Endothelial cell of umbilical vein (primary cell): ENCODE measurements around the gene TERT. TPM values are rescaled to one million over a fixed set of nuclear protein-coding genes. Genes with fewer than 3 reads are reported as not detected.

Experiments
- BruUV-seq: library from RNA; stranded (reverse); fragments of 400-500 nt; replicated peaks from 2 replicates; lab custom pipeline; 2021; lab: Mats Ljungman, UMichigan
- CTCF ChIA-PET: fragments of 300-600, 350-600 bp; sonication (Branson Sonifier 250); formaldehyde crosslinking; loops from one replicate; lab custom pipeline; 2021; ENCODE audit warnings: antibody characterized with exemption, inconsistent platforms; lab: Charles Lee
- POLR2A ChIA-PET: fragments of 300-600, 350-600 bp; sonication (Branson Sonifier 250); formaldehyde crosslinking; loops from one replicate; lab custom pipeline; 2021; ENCODE audit warnings: antibody characterized with exemption, inconsistent platforms; lab: Charles Lee
- DNase-seq: peaks from one replicate; pipeline ENCODE4 v3.0.0-alpha.2; 2011; ENCODE audit warnings: low read depth, low spot score
- FAIRE-seq: peaks from 2 replicates; lab custom pipeline; 2011; peaks lifted over from hg19 to GRCh38; lab: Jason Lieb, UNC
- H2AFZ ChIP-seq: 2 replicates; pipeline ENCODE4 v1.6.0; 2012; ENCODE audit warnings: low read depth, low read length, control low read depth, inconsistent platforms
- H3K27ac ChIP-seq: 2 replicates; pipeline ENCODE4 v1.5.1; 2011; ENCODE audit warnings: low read depth, mild to moderate bottlenecking, control low read depth, low read length, moderate library complexity; ENCODE audit not compliant: insufficient read depth
- H3K27me3 ChIP-seq, 2 experiments: 2 replicates each; pipeline versions ENCODE4 v1.6.0 to v1.6.1; 2011; ENCODE audit warnings: low read length in 2 of 2, mixed read lengths in 1 of 2; ENCODE audit not compliant: control insufficient read depth in 2 of 2, insufficient read depth in 2 of 2
- H3K36me3 ChIP-seq, 2 experiments: 2 replicates in 1 of 2; 3 replicates in 1 of 2; pipeline ENCODE4 v1.5.1; 2011; ENCODE audit warnings: low read length in 2 of 2, mild to moderate bottlenecking in 1 of 2, moderate library complexity in 1 of 2; ENCODE audit not compliant: control insufficient read depth in 2 of 2, insufficient read depth in 2 of 2; ENCODE audit errors: extremely low read depth in 1 of 2
- H3K4me1 ChIP-seq: 3 replicates; pipeline ENCODE4 v1.5.1; 2011; ENCODE audit warnings: mild to moderate bottlenecking, low read length; ENCODE audit not compliant: control insufficient read depth, insufficient read depth; ENCODE audit errors: extremely low read depth
- H3K4me2 ChIP-seq: 2 replicates; pipeline ENCODE4 v1.6.1; 2011; ENCODE audit warnings: low read length, control low read depth, mixed read lengths; ENCODE audit not compliant: insufficient read depth
- H3K4me3 ChIP-seq, 3 experiments: fragments of 200-600 bp in 1 of 3; sonication (generic), shearing (Covaris generic) in 1 of 3; replicated peaks in 1 of 3; 2 replicates each; pipeline ENCODE4 v1.5.1; 2011 to 2016; ENCODE audit warnings: control low read depth in 3 of 3, low read length in 3 of 3, mild to moderate bottlenecking in 2 of 3, inconsistent platforms in 1 of 3, low read depth in 1 of 3, moderate library complexity in 1 of 3; ENCODE audit not compliant: insufficient read depth in 1 of 3
- H3K79me2 ChIP-seq: 2 replicates; pipeline ENCODE4 v1.6.0; 2012; ENCODE audit warnings: low read length, inconsistent platforms; ENCODE audit not compliant: control insufficient read depth, insufficient read depth
- H3K9ac ChIP-seq: replicated peaks from 2 replicates; pipeline ENCODE3; 2011; ENCODE audit warnings: low read length, control low read depth; ENCODE audit not compliant: insufficient read depth; ENCODE audit errors: extremely low read depth
- H3K9me1 ChIP-seq: replicated peaks from 3 replicates; pipeline ENCODE4 v1.6.0; 2011; ENCODE audit warnings: mild to moderate bottlenecking, low read length; ENCODE audit not compliant: control insufficient read depth, insufficient read depth; ENCODE audit errors: extremely low read depth
- H3K9me3 ChIP-seq: replicated peaks from 2 replicates; pipeline ENCODE4 v1.5.1; 2012; ENCODE audit warnings: low read length, inconsistent platforms; ENCODE audit not compliant: control insufficient read depth, insufficient read depth
- H4K20me1 ChIP-seq: replicated peaks from 2 replicates; pipeline ENCODE3; 2011; ENCODE audit warnings: mild to moderate bottlenecking, low read length; ENCODE audit not compliant: control insufficient read depth, insufficient read depth; ENCODE audit errors: extremely low read depth
- EZH2 ChIP-seq: IDR thresholded peaks from 2 replicates; pipeline ENCODE4 v1.6.1; 2012; ENCODE audit warnings: borderline replicate concordance, low read depth, mild to moderate bottlenecking, moderate library complexity, low read length, inconsistent platforms; ENCODE audit not compliant: severe bottlenecking
- FOS ChIP-seq: IDR thresholded peaks from 2 replicates; pipeline ENCODE4 v1.6.1; 2011; ENCODE audit warnings: mild to moderate bottlenecking, low read length, moderate library complexity, borderline replicate concordance; ENCODE audit not compliant: insufficient read depth
- GATA2 ChIP-seq: IDR thresholded peaks from 2 replicates; pipeline ENCODE4 v1.7.0; 2011; ENCODE audit warnings: low read depth, mild to moderate bottlenecking, moderate library complexity, mixed read lengths, low read length; ENCODE audit not compliant: insufficient read length, insufficient read depth
- JUN ChIP-seq: IDR thresholded peaks from 2 replicates; pipeline ENCODE4 v1.6.1; 2011; ENCODE audit warnings: borderline replicate concordance, low read depth; ENCODE audit not compliant: insufficient read length, insufficient read depth
- MYC ChIP-seq: IDR thresholded peaks from one replicate; pipeline ENCODE4 v1.6.1; 2011; ENCODE audit warnings: mild to moderate bottlenecking, low read depth, low read length
- POLR2A ChIP-seq: IDR thresholded peaks from 2 replicates; pipeline ENCODE4 v1.6.1; 2012; ENCODE audit warnings: low read depth, mild to moderate bottlenecking, control low read depth, low read length
- POLR2AphosphoS5 ChIP-seq: IDR thresholded peaks from 2 replicates; pipeline ENCODE4 v1.6.1; 2012; ENCODE audit warnings: low read depth, mild to moderate bottlenecking, control low read depth, low read length, moderate library complexity; ENCODE audit not compliant: insufficient read depth
- dilution Hi-C: fragments of 300-500 bp; cut with MboI; formaldehyde crosslinking; loops from one replicate; pipeline ENCODE4 v1.15.0; 2019; ENCODE audit warnings: low sequenced_read_pairs; ENCODE audit not compliant: extremely low pct_ligation_motif_present
- intact Hi-C: fragments of 100-400 bp; cut with micrococcal nuclease; formaldehyde crosslinking; loops from one replicate; pipeline ENCODE4 v1.10.0; 2022
- polyA plus RNA-seq, 4 experiments: library from polyadenylated mRNA; depleted of rRNA in 3 of 4; stranded (reverse) in 3 of 4; unstranded in 1 of 4; fragments of >200 nt; gene quantifications; 2 replicates each; pipeline versions ENCODE4 v1.2.1 to v1.2.3, GENCODE V29; 2011 to 2012; ENCODE audit warnings: missing spikeins in 1 of 4
- total RNA-seq: library from RNA; stranded (reverse); gene quantifications from 2 replicates; pipeline ENCODE4 v1.2.3, GENCODE V29; 2021
- TF ChIP-seq, protein P1 (sequence below): IDR thresholded peaks from 2 replicates; pipeline ENCODE4 v1.6.1; 2011; ENCODE audit not compliant: insufficient read depth, insufficient read length
- TF ChIP-seq, protein P2 (sequence below), 2 donors: IDR thresholded peaks; 1 replicate in 1 of 2; 2 replicates in 1 of 2; pipeline ENCODE4 v1.5.1; 2011; ENCODE audit warnings: low read length in 2 of 2, mild to moderate bottlenecking in 2 of 2, moderate library complexity in 2 of 2, control low read depth in 1 of 2, inconsistent platforms in 1 of 2, low read depth in 1 of 2; ENCODE audit not compliant: insufficient read depth in 1 of 2; ENCODE audit errors: extremely low read depth in 1 of 2

The TERT gene
- total and polyA plus RNA-seq, 2 donors (not counting 3 experiments of a cell fraction or from before 2014, with no cell fraction given): 0.04 TPM; not detected in 1

DNA sequence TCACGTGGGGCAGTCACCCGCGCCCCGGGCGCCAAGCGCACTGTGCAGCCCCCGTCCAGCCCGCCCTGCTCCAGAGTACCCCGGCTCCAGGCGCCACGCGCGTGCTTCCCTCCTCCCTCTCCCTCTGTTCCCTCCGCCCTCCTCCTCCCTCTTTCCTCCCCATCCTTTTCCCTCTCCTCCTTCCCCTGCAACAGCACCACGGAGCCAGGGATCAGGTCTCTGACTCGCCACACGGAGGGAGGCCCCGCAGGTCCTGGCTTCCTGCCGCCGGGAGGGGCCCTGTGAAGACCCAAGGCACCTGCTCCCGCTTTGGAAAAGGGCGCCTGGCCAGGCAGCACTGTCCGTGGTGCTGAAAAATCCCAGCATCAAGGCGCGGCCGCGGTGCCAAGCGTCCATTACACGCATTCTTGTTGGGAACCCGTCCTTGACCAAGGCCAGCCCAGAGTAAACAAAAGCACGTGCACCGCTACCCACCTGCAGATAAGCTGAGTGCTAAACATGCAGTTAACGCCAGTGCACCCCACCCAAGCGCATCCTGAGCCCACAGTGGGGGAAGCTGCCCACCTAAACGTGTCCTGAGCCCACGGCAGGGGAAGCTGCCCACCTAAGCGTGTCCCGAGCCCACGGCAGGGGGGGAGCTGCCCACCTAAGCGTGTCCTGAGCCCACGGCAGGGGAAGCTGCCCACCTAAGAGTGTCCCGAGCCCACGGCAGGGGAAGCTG is 48.0 kb downstream of the TERT start:
- intact Hi-C loops (no loop called here), dilution Hi-C loops (no loop called here)
- BruUV-seq: no TSS peak
- Histone ChIP-seq H3K27me3 (peaks cover 0 to 3% of the 10 kb centered on the region in 2 experiments), H3K4me2 (no peak overlapping the region), H2AFZ (no peak overlapping the region), H3K9me3 (no peaks in the 10 kb centered on the region), H3K9me1 (no peaks in the 10 kb centered on the region), H4K20me1 (no peaks in the 10 kb centered on the region), H3K79me2 (no peaks in the 10 kb centered on the region), H3K27ac (no peak overlapping the region), H3K9ac (no peak overlapping the region), H3K4me3 (no peak overlapping the region), H3K36me3 (no peaks in the 10 kb centered on the region), H3K4me1 (no peaks in the 10 kb centered on the region)
- CTCF ChIA-PET: no interaction called here
- DNase-seq: peak; percentile 24
- FAIRE-seq: no peak
- no peak for TF ChIP-seq GATA2
- POLR2A ChIA-PET: no interaction called here

DNA sequence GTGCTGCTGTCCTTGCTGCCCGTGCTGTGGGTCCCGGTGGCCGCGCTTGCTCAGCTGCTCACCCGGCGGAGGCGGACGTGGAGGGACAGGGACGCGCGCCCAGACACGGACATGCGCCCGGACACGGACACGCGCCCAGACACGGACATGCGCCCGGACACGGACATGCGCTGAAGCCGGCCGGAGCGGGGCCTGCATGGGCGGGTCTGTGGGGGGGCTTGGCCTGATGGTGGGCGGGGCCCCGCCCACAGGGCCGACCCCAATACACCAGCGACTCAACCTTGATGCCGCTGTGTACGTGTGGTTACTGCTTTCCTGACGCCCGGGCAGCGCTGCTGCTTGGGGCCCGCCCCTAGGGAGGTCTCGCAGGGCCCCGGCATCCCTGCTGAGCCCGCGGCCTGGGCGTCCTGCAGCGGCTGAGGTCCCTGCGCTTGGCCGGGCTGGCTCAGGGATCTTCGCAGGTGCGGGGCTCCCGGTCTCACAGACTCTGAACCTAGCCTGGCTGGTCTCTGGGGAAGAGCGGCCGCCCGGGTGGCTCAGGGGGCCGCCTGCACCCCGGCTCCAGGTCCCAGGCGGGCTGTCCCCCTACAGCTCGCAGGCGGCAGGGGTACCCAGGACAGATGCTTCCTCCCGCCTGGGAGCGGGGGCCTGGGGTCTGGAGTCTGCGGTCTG is 48.8 kb downstream of the TERT start:
- intact Hi-C loops: no loop called here
- H3K4me3 ChIP-seq: no peak overlapping the region
- CTCF ChIA-PET: no interaction called here
- H2AFZ ChIP-seq: no peak overlapping the region
- dilution Hi-C loops: no loop called here
- no peak overlapping the region for H3K9ac ChIP-seq
- H3K9me3 ChIP-seq: no peaks in the 10 kb centered on the region
- BruUV-seq: no TSS peak
- H3K36me3 ChIP-seq: no peaks in the 10 kb centered on the region
- H3K9me1 ChIP-seq: no peaks in the 10 kb centered on the region
- DNase-seq (no peak), FAIRE-seq (no peak)
- H3K79me2 ChIP-seq: no peaks in the 10 kb centered on the region
- POLR2A ChIA-PET: no interaction called here
- no peaks in the 10 kb centered on the region for H3K4me1 ChIP-seq
- H4K20me1 ChIP-seq: no peaks in the 10 kb centered on the region
- H3K27me3 ChIP-seq: peaks cover 0 to 3% of the 10 kb centered on the region in 2 experiments
- no peak overlapping the region for H3K27ac ChIP-seq
- TF ChIP-seq MYC: no peak
- TF ChIP-seq POLR2A: no peak
- TF ChIP-seq FOS: no peak
- no peak for TF ChIP-seq JUN
- TF ChIP-seq, protein P1, sequence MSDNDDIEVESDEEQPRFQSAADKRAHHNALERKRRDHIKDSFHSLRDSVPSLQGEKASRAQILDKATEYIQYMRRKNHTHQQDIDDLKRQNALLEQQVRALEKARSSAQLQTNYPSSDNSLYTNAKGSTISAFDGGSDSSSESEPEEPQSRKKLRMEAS: no peak
- no peak for TF ChIP-seq GATA2
- TF ChIP-seq POLR2AphosphoS5: no peak
- no peak for TF ChIP-seq EZH2
- TF ChIP-seq, protein P2, sequence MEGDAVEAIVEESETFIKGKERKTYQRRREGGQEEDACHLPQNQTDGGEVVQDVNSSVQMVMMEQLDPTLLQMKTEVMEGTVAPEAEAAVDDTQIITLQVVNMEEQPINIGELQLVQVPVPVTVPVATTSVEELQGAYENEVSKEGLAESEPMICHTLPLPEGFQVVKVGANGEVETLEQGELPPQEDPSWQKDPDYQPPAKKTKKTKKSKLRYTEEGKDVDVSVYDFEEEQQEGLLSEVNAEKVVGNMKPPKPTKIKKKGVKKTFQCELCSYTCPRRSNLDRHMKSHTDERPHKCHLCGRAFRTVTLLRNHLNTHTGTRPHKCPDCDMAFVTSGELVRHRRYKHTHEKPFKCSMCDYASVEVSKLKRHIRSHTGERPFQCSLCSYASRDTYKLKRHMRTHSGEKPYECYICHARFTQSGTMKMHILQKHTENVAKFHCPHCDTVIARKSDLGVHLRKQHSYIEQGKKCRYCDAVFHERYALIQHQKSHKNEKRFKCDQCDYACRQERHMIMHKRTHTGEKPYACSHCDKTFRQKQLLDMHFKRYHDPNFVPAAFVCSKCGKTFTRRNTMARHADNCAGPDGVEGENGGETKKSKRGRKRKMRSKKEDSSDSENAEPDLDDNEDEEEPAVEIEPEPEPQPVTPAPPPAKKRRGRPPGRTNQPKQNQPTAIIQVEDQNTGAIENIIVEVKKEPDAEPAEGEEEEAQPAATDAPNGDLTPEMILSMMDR (IDR thresholded peaks at IDR 0.05; ENCODE audit: extremely low read depth in 1 of 2, insufficient read depth in 1 of 2, low read depth in 1 of 2, low read length in 2 of 2): no peak
- H3K4me2 ChIP-seq: no peak overlapping the region
